Natural killer cell (primary cell): ENCODE measurements around the gene STUM. TPM values are rescaled to one million over a fixed set of nuclear protein-coding genes. Genes with fewer than 3 reads are reported as not detected.

Experiments used
- ATAC-seq, 3 donors: fragments of 150-1000 bp in 2 of 3; fragments of 200-7000 bp in 1 of 3; cut with Tn5 transposase; 1 replicate in 1 of 3; 2 replicates in 2 of 3; pipeline ENCODE4 v1.10.0; 2021; ENCODE audit warnings: mild to moderate bottlenecking in 2 of 3, moderate library complexity in 2 of 3
- DNase-seq, 2 donors: peaks; one replicate each; pipeline versions ENCODE4 v3.0.0 to v3.0.0-alpha.2; 2013 to 2021; ENCODE audit warnings: mixed read lengths in 1 of 2
- H3K27ac ChIP-seq: one replicate; pipeline ENCODE4 v1.5.1; 2013; ENCODE audit warnings: mild to moderate bottlenecking, low read length
- H3K27me3 ChIP-seq: one replicate; pipeline ENCODE4 v1.6.1; 2013; ENCODE audit warnings: low read length; ENCODE audit not compliant: control insufficient read depth, insufficient read depth
- H3K36me3 ChIP-seq: one replicate; pipeline ENCODE4 v1.6.1; 2013; ENCODE audit warnings: low read length; ENCODE audit not compliant: control insufficient read depth, insufficient read depth
- H3K4me1 ChIP-seq: one replicate; pipeline ENCODE4 v1.6.1; 2013; ENCODE audit warnings: low read length; ENCODE audit not compliant: control insufficient read depth, insufficient read depth
- H3K4me3 ChIP-seq: one replicate; pipeline ENCODE4 v1.5.1; 2013; ENCODE audit warnings: low read length
- H3K9me3 ChIP-seq: one replicate; pipeline ENCODE4 v1.6.1; 2013; ENCODE audit warnings: low read length; ENCODE audit not compliant: control insufficient read depth, insufficient read depth
- H3K27ac Mint-ChIP-seq, 2 donors: one replicate each; pipeline ENCODE4 v1.8.0; 2022; ENCODE audit warnings: mild to moderate bottlenecking in 2 of 2, mixed read lengths in 2 of 2, moderate library complexity in 1 of 2
- H3K27me3 Mint-ChIP-seq, 2 donors: one replicate each; pipeline ENCODE4 v1.8.0; 2022; ENCODE audit warnings: low read depth in 2 of 2, mixed read lengths in 2 of 2
- H3K36me3 Mint-ChIP-seq: one replicate; pipeline ENCODE4 v1.8.0; 2022; ENCODE audit warnings: mixed read lengths
- H3K4me1 Mint-ChIP-seq, 2 donors: one replicate each; pipeline ENCODE4 v1.8.0; 2022; ENCODE audit warnings: mixed read lengths in 2 of 2
- H3K4me3 Mint-ChIP-seq: one replicate; pipeline ENCODE4 v1.8.0; 2022; ENCODE audit warnings: mild to moderate bottlenecking, moderate library complexity, mixed read lengths
- H3K9me3 Mint-ChIP-seq, 2 donors: one replicate each; pipeline ENCODE4 v1.8.0; 2022; ENCODE audit warnings: mixed read lengths in 2 of 2
- CTCF ChIP-seq: fragments of 200-600 bp; IDR thresholded peaks from one replicate; pipeline ENCODE4 v1.8.0; 2022; ENCODE audit warnings: antibody characterized with exemption
- WGBS: methylation state at CpG from one replicate; pipeline ENCODE4 v1.1.7; 2013; ENCODE audit warnings: missing lambda C conversion rate; ENCODE audit not compliant: insufficient coverage; 5-methylcytosine and 5-hydroxymethylcytosine counted together
- intact Hi-C: fragments of 100-400 bp; cut with micrococcal nuclease; formaldehyde crosslinking; loops from one replicate; pipeline ENCODE4 v1.14.2; 2022
- total RNA-seq, 4 donors: library from RNA; stranded (reverse); fragments of 120-200 nt in 1 of 4; gene quantifications; one replicate each; pipeline versions ENCODE4 v1.2.3 to v1.2.4, GENCODE V29; 2013 to 2022

The STUM gene
- total RNA-seq, 3 donors from 2014 or later (not counting 1 experiment from before 2014, with no cell fraction given), result not detected

GRCh38 chr1:226640321-226641136 lies 92.0 kb downstream of the STUM start:
- H3K27ac Mint-ChIP-seq, result peak overlapping the region; percentile 41 to 54
- H3K36me3 ChIP-seq, result peaks cover 80% of the 10 kb centered on the region
- H3K9me3 Mint-ChIP-seq, result no peaks in the 10 kb centered on the region
- no peak for ATAC-seq
- no peaks in the 10 kb centered on the region for H3K27me3 Mint-ChIP-seq
- no peaks in the 10 kb centered on the region for H3K9me3 ChIP-seq
- no peak overlapping the region for H3K27ac ChIP-seq
- no peak for TF ChIP-seq CTCF
- intact Hi-C loops, result loop anchor here (5.0 kb wide), 1 partner anchor 37 kb away; no protein-coding TSS in a partner anchor
- WGBS, result 81% methylated on average over 23 of the region's 23 CpGs
- DNase-seq, result no peak
- H3K27me3 ChIP-seq, result no peaks in the 10 kb centered on the region
- no peak overlapping the region for H3K4me3 ChIP-seq
- H3K36me3 Mint-ChIP-seq, result no peaks in the 10 kb centered on the region
- peaks cover 46% of the 10 kb centered on the region for H3K4me1 ChIP-seq
- H3K4me3 Mint-ChIP-seq, result no peak overlapping the region
- H3K4me1 Mint-ChIP-seq, result peaks cover 24 to 29% of the 10 kb centered on the region in 2 donors

- Histone ChIP-seq H3K36me3 (peaks cover 82% of the 10 kb centered on the region), H3K27me3 (no peaks in the 10 kb centered on the region), H3K4me3 (no peak overlapping the region), H3K27ac (no peak overlapping the region), H3K9me3 (no peaks in the 10 kb centered on the region), H3K4me1 (peaks cover 43% of the 10 kb centered on the region)
- Mint-ChIP-seq H3K27ac (peak overlapping the region; percentile 70 to 85), H3K36me3 (no peaks in the 10 kb centered on the region), H3K9me3 (no peaks in the 10 kb centered on the region), H3K4me3 (no peak overlapping the region), H3K27me3 (no peaks in the 10 kb centered on the region), H3K4me1 (peaks cover 28 to 31% of the 10 kb centered on the region in 2 donors)
- WGBS, result 95% methylated on average over 23 of the region's 23 CpGs
- DNase-seq (no peak), ATAC-seq (no peak)
- intact Hi-C loops, result loop anchor here (5.0 kb wide), 1 partner anchor 36 kb away; no protein-coding TSS in a partner anchor
- TF ChIP-seq CTCF, result no peak
Observed at GRCh38 chr1:226641671-226642231, 93.2 kb downstream of the STUM start.

- Mint-ChIP-seq H3K4me1 (peaks cover 28% of the 10 kb centered on the region in 2 donors), H3K9me3 (no peaks in the 10 kb centered on the region), H3K4me3 (no peak overlapping the region), H3K27me3 (no peaks in the 10 kb centered on the region), H3K27ac (peak overlapping the region; percentile 70 to 85), H3K36me3 (no peaks in the 10 kb centered on the region)
- H3K9me3 ChIP-seq, result no peaks in the 10 kb centered on the region
- intact Hi-C loops, result loop anchor here (5.0 kb wide), 1 partner anchor 35 kb away; no protein-coding TSS in a partner anchor
- H3K36me3 ChIP-seq, result peaks cover 82% of the 10 kb centered on the region
- ATAC-seq (no peak), DNase-seq (no peak)
- no peak overlapping the region for H3K4me3 ChIP-seq
- no peak for TF ChIP-seq CTCF
- WGBS, result 96% methylated on average over 8 of the region's 8 CpGs
- H3K27me3 ChIP-seq, result no peaks in the 10 kb centered on the region
- H3K4me1 ChIP-seq, result peaks cover 43% of the 10 kb centered on the region
- peak overlapping the region; percentile 14 for H3K27ac ChIP-seq
Observed at GRCh38 chr1:226642421-226642820, 93.9 kb downstream of the STUM start.
